Ureter (tissue), 1 donor: ENCODE results near the gene LMAN1L. TPM values are rescaled to one million over a fixed set of nuclear protein-coding genes. Genes with fewer than 3 reads are reported as not detected.

Experiments used
- DNase-seq: peaks from one replicate; pipeline ENCODE4 v3.0.0-alpha.2; 2020; ENCODE audit warnings: low spot score
- total RNA-seq: library from RNA; stranded (reverse); gene quantifications from one replicate; pipeline ENCODE4 v1.2.4, GENCODE V29; 2023
- donor health status: DM: yes; HTN: yes; CAD: no.

Gene LMAN1L
- total RNA-seq, 1 donor from 2014 or later: not detected

DNA sequence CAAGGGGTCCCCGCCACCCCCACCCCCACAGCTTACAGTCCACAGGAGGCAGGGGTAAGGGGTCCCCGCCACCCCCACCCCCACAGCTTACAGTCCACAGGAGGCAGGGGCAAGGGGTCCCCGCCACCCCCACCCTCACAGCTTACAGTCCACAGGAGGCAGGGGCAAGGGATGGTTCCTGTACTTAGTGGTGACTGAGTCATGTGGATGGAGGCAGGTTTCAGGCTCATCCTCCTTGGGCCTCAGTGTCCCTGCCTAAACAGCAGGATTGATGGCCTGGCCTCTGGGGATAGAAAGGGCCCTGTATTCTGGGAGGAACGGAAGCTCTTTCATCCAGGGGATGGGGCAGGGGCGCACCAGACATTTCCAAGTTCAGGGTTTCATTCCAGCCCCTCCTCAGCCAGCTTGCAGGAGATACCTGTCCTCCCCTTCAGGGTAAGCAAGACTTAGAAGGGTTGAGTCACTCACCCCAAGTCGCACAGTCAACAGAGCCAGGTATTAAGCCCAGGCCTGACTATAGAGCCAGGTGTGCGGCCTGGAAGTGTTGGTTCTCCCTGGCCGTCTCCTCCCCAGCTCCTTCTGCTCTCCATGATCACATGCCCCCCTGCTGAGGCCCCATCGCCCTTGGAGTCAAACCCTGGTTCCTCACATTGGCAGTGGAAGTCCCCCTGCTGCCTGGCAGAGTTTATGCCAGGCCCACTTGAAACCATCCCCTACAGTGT lies 18.2 kb upstream of the LMAN1L start:
- DNase-seq: no peak

DNA sequence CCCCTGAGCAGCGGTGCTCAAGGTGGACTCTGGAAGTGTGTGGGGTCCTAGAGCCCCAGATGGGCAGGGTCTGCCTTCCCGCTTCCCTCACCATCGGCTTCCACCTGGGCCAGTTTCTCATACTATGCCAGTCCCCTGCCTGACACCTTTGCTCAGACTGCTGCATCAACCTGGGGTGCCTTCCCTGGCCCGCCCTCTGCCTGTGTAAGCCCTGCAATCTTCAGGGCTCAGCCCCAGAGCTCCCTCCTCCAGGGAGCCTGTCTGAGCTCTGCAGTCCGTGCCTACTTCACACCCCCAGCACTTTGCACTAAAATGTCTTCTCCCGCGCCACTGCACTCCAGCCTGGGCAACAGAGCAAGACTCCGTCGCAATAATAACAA lies 17.7 kb upstream of the LMAN1L start:
- DNase-seq: no peak

DNA sequence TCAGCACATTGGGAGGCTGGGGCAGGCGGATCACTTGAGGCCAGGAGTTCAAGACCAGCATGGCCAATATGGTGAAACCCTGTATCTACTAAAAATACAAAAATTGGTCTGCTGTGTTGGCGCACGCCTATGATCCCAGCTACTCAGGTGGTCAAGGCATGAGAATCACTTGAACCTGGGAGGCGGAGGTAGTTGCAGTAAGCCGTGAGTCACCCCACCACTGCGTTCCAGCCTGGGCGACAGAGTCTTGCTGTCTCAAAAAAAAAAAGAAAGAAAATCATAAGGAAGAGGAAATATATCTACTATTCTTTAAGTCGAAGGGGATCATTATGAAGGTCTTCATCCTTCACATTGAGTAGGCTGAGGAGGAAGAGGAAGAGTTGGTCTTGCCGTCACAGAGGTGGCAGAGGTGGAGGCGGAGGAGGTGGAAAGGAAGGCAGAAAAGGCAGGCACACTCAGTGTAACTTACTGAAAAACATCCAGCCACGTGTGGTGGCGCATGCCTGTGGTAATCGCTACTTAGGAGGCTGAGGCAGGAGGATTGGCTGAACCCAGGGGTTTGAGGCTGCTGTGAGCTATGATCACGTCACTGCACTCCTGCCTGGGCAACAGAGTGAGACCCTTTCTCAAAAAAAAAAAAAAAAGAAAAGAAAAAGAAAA lies 16.5 kb upstream of the LMAN1L start:
- DNase-seq: no peak

DNA sequence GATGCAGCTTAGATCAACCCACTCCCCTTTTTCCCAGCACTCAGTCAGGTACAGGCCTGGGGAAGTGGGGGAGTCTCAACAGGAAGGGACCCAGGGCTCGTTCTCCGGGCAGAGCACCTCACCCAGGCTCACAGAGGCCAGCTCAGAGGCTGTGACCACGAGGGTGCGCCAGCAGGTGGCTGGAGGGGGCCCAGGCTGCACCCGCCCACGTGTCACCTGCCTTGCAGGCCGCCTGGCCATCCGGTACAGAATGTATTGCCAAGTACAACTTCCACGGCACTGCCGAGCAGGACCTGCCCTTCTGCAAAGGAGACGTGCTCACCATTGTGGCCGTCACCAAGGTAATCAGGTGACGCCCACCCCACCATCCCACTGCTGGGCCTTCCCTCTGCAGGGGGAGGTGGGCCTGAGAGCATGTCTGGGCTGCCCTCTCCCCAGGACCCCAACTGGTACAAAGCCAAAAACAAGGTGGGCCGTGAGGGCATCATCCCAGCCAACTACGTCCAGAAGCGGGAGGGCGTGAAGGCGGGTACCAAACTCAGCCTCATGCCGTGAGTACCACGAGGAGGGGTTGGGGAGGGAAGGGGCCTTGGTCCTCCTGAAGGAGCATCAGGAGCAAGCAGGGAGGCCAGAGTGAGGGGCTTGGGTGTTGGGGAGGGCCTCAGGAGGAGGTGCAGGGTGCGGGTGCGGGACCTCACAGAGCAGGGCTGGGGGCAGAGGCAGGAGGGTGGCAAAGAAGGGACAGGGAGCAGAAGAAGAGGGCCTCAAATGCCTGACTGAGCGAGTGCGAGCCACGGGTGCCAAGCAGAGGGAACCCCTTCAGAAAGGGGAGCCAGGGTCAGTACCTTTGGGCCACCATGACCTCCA lies 14.0 kb upstream of the LMAN1L start:
- no peak for DNase-seq

DNA sequence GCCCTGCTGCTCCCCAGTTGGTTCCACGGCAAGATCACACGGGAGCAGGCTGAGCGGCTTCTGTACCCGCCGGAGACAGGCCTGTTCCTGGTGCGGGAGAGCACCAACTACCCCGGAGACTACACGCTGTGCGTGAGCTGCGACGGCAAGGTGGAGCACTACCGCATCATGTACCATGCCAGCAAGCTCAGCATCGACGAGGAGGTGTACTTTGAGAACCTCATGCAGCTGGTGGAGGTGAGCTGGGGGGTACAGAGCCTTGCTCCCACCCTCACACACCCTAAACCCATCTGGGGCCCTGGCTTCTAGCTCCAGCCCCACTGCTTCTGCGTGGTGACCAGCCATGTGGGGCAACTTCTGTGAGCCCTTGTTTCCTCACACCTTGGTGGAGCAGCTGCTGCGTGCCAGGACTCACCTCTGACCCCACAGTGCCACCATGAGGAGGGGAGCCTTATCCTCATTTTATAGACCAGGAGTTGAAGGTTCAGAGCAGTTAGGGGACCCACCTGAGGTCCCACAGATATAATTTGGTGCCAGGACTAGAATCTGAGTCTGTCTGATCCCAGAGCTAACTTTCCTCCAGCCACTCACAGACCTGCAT lies 13.3 kb upstream of the LMAN1L start:
- no peak for DNase-seq

DNA sequence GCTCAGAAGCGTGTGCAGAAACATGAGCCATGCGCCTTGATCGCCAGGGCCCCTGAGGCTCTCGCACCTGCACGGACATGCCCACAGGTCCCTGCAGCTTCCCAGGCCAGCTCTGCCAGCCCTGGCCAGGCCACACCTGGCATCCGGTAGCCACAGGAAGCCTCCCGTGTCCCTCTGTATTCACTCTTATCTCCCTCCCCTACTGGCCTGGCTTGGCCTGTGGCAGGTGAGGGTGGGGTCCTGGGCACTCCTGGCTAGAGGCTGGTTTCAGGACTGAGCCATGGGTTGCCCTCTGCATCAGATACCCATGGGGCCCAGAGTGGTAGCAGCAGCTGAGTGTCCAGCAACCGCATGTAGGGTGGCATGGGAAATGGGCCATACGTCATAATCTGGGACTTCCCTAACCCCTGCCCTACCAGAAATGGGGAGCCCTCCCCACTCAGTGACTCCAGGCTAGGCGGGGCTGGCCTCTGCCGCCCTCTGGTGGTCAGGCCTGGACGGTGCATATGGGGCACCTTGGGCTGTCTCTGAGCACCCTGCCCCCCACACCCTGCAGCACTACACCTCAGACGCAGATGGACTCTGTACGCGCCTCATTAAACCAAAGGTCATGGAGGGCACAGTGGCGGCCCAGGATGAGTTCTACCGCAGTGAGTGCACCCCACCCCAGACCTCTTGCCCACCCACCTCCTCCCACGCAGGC lies 12.6 kb upstream of the LMAN1L start:
- peak; percentile 88 for DNase-seq

DNA sequence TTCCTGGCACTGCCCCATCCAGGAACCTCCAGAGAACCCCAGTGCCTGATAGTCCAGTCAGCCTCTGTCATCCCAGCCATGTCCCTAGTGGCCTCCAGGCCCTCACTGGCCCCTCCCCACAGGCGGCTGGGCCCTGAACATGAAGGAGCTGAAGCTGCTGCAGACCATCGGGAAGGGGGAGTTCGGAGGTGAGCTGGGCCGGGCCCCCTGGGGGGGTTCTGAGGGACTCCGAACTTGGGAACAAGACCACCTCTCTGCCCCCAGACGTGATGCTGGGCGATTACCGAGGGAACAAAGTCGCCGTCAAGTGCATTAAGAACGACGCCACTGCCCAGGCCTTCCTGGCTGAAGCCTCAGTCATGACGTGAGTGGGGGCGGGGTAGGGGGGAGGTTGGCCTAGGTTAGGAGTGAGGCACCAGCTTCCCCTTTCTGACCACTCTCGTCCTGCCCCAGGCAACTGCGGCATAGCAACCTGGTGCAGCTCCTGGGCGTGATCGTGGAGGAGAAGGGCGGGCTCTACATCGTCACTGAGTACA lies 12.0 kb upstream of the LMAN1L start:
- no peak for DNase-seq

DNA sequence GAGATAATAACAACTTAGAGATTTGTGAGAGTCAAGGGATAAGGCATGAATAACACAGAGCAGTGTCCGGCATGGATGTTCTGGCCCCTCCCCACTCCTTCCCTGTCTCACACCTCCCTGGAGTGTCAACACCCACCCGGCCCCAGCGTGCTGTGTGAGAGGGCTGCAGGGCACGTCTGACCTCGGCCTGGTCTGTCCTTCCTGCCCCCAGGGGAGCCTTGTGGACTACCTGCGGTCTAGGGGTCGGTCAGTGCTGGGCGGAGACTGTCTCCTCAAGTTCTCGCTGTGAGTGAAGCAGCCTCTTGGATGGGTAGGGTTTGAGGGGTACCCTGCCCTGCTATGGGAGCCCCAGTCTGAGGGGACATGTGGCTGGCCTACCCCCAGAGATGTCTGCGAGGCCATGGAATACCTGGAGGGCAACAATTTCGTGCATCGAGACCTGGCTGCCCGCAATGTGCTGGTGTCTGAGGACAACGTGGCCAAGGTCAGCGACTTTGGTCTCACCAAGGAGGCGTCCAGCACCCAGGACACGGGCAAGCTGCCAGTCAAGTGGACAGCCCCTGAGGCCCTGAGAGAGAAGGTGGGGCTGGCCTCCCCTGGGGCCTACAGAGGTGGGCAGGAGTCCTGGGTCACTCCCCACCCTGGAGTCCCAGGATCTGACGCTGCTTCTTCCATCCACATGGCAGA lies 11.2 kb upstream of the LMAN1L start:
- no peak for DNase-seq

DNA sequence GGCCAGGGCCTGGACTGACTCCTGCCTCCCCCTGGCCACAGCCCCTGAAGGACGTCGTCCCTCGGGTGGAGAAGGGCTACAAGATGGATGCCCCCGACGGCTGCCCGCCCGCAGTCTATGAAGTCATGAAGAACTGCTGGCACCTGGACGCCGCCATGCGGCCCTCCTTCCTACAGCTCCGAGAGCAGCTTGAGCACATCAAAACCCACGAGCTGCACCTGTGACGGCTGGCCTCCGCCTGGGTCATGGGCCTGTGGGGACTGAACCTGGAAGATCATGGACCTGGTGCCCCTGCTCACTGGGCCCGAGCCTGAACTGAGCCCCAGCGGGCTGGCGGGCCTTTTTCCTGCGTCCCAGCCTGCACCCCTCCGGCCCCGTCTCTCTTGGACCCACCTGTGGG lies 10.3 kb upstream of the LMAN1L start:
- DNase-seq: no peak

DNA sequence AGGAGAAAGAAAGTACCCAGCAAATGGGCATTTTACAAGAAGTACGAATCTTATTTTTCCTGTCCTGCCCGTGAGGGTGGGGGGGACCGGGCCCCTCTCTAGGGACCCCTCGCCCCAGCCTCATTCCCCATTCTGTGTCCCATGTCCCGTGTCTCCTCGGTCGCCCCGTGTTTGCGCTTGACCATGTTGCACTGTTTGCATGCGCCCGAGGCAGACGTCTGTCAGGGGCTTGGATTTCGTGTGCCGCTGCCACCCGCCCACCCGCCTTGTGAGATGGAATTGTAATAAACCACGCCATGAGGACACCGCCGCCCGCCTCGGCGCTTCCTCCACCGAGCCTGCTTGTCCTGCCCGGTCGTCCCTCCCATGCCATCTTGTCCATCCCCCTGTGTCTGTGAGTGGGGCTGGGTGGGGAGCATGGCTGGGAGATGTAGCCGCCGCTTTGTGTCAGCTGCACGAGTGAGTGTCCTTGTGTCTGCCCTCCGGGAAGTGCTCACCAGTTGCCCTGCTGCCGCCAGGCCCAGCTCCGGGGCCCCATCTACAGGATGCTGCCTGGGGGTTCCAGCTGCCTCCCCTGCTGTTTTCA lies 9.7 kb upstream of the LMAN1L start:
- no peak for DNase-seq

DNA sequence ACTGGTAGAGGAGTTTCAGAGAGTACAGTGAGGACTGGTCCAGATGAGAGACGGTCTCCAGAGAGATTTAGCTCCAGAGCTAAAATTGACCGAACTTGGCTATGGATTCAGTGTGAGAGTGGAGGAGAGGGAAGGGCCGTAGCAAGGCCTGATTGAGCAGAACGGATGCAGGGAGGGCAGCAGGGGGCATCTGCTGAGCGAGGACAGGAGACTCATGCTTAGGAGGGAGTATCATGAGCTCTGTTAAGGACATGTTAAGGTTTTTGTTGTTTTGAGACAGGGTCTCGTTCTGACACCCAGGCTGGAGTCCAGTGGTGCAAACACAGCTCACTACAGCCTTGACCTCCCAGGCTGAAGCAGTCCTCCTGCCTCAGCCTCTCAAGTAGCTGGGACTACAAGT lies 7.7 kb upstream of the LMAN1L start:
- DNase-seq: no peak

DNA sequence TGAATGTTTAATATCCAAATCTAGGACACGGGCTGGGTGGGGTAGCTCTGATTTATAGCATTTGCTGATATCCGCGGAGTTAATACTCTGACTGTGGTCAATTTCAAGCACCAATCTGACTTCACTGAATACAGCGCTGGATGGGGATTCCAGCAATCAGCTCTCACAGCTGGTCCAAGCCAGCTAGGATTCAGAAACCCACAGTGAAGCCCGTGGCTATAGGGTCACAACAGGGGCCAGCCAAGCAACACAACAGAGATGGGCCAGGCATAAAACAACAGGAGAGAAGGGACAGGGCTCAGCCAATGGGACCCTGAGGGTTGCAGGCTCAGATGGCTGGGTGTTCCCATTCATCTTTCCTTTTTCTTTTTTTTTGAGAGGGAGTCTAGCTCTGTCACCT lies 5.4 kb upstream of the LMAN1L start:
- no peak for DNase-seq

DNA sequence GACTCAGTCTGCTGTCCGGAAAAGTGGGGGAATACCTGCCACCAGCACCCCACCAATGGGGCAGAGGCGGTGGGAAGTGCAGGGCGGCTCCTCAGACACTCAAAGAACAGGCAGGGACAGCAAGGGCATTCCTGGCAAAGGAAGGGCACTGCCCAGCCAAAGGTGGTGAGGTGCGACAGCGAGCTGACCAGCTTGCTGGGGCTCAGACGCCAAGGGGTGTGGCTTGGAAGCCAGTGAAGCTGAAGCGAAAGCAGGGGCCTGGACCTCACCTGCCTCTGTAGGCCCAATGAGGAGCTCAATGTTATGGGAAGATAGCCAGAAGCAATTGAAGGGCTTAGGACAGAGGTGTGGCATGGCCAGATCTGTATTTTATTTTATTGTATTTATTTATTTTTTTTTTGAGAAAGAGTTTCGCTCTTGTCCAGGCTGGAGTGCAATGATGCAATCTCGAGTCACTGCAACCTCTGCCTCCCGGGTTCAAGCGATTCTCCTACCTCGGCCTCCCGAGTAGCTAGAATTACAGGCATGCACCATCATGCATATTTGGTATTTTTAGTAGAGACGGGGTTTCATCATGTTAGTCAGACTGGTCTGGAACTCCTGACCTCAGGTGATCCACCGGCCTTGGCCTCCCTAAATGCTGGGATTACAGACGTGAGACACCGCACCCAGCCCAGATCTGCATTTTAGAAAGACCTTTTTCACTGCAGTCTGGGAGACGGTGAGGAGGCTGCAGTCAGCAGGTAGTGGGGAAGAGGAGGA lies 4.4 kb upstream of the LMAN1L start:
- DNase-seq: no peak

DNA sequence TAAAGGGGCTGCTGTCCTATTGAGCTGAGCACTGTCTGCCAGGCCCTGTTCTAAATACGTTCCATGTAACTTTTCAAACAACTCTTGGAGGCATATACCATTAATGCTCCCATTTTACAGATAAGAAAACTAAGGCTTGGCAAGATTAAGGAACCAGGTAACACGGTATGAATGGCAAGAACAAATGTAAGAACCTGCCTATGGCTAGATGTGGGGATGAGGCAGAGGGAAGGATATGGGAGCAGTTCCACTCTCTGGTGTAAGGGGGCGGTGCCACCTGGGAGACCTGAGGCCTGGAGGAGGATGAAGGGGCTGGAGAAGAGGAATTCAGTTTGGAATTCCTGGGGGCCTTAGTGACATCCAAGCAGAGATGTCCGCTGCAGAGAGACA lies 3.8 kb upstream of the LMAN1L start:
- DNase-seq: no peak

DNA sequence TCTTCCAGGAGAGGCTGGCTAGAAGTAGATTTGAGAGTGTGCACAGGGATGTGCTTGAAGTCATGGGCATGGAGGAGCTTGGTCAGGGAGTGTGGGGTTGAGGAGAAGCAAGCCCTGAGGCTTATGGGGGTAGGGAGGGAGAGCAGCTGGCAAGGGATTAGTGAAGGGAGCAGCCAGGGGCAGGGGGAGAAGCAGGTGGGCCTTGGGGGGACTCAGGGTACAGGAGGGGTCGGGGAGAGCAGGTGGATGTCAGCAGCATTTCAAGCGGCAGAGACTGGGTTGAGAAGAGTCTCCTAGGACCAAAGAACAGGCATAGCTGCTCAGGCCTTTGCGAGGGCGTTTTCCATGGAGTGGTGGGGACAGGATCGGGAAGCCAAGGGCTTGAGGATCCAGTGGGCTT lies 3.4 kb upstream of the LMAN1L start:
- no peak for DNase-seq

DNA sequence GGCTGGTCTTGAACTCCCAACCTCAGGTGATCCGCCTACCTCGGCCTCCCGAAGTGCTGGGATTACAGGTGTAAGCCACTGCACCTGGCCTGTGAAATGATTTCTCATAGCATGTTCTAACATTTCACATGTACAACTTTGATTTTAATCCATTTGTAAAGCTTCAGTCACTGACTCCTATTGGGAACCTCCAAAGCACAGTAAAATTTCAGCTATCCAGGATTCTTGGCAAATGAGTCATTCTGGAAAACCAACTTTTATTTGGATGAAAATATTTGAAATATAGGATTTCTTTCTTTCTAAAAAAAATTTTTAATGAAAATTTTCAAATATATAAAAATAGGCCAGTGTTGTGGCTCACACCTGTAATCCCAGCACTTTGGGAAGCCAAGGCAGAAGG lies 2.7 kb upstream of the LMAN1L start:
- DNase-seq: no peak

DNA sequence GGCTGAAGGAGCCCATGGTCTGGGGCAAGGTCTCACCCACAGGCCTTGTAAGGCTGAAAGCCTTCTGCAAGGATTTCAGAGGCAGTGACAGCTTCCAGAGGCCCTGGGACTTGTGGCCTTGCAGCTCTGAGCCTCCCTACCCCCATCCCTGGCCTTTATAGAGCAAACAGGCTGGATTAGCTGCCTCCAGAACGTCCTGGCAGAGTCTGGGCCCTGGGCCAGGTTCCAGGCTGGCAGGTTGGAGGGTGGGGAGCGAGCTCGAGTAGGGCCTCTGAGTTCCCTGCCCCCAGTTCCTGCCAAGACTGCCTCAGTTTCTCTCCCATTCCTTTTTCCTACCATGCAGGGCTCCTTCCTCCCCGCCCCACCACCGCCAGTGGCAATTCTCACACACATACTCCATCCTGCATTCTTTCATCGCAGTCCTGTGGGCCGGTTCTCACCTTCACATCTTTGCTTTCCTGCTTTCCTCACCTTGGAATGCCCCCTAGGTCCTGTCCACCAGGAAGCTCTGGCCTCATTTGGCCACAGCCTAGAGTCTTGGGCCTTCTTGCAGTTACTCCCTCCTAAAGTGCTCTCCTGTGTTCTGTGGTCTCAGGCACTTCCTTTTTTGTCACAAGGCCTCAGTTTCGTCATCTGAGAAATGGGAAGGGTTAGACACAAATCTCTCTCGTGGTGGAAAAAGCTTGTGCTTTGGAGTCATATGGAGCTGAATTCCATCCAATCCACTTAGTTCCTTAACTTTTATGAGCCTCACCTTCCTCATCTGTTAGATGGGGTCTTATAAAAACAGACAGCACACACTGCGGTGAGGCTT lies 2.7 kb downstream of the LMAN1L start:
- DNase-seq: no peak

DNA sequence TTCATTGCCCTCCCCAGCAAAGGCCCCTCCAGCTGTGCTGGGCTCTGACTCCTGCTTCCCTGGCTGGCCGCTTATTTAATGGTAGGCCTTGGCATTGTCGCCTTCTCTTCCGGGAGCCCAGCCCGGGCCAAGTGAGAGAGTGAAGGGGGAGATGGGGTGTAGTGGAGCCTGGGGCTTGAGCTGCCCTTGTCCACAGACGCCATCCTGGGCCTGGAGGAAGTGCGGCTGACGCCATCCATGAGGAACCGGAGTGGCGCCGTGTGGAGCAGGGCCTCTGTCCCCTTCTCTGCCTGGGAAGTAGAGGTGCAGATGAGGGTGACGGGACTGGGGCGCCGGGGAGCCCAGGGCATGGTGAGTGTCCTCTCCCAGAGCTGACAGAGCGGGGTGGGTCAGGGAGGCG lies 3.3 kb downstream of the LMAN1L start:
- DNase-seq: no peak
